Prostate gland (tissue), 2 donors: ENCODE results near the gene CCL27.
A peak's percentile ranks its signal among the peaks of the same experiment; 100 is the strongest.

Experiments used
- CTCF ChIP-seq, 4 experiments: fragments of 200-600 bp in 2 of 4; fragments of 450-650 bp in 2 of 4; sonication (generic) in 2 of 4; IDR thresholded peaks; 1 replicate in 3 of 4; 2 replicates in 1 of 4; pipeline ENCODE4 v1.5.1; 2016 to 2019; ENCODE audit warnings: antibody characterized with exemption in 4 of 4, mild to moderate bottlenecking in 2 of 4, moderate library complexity in 2 of 4
- POLR2A ChIP-seq: fragments of 450-650 bp; IDR thresholded peaks from one replicate; pipeline ENCODE4 v1.6.1; 2016; ENCODE audit warnings: antibody characterized with exemption, mild to moderate bottlenecking
- POLR2AphosphoS5 ChIP-seq: sonication (generic); formaldehyde crosslinking; IDR thresholded peaks from one replicate; pipeline ENCODE4 v1.6.1; 2017; ENCODE audit warnings: antibody characterized with exemption

GRCh38 chr9:34665381-34666250 is 3.2 kb upstream of the CCL27 start:
- TF ChIP-seq POLR2A: peak; percentile 69
- peak in 1 of 4 experiments; percentile 10 for TF ChIP-seq CTCF (IDR thresholded peaks at IDR 0.05)
- peak; percentile 92 for TF ChIP-seq POLR2AphosphoS5
